GM20000 (cell line): Measurements from ENCODE around the gene GPX7.
A peak's percentile ranks its signal among the peaks of the same experiment; 100 is the strongest.

Experiments
- DNase-seq: peaks from one replicate; pipeline ENCODE4 v3.0.0; 2012; ENCODE audit warnings: low spot score
- TF ChIP-seq, protein P1 (sequence below): IDR thresholded peaks from 2 replicates; pipeline ENCODE4 v1.5.1; 2012; ENCODE audit warnings: mild to moderate bottlenecking, control low read depth; ENCODE audit errors: extremely low read depth, missing control alignments

GPX7 gene

DNA sequence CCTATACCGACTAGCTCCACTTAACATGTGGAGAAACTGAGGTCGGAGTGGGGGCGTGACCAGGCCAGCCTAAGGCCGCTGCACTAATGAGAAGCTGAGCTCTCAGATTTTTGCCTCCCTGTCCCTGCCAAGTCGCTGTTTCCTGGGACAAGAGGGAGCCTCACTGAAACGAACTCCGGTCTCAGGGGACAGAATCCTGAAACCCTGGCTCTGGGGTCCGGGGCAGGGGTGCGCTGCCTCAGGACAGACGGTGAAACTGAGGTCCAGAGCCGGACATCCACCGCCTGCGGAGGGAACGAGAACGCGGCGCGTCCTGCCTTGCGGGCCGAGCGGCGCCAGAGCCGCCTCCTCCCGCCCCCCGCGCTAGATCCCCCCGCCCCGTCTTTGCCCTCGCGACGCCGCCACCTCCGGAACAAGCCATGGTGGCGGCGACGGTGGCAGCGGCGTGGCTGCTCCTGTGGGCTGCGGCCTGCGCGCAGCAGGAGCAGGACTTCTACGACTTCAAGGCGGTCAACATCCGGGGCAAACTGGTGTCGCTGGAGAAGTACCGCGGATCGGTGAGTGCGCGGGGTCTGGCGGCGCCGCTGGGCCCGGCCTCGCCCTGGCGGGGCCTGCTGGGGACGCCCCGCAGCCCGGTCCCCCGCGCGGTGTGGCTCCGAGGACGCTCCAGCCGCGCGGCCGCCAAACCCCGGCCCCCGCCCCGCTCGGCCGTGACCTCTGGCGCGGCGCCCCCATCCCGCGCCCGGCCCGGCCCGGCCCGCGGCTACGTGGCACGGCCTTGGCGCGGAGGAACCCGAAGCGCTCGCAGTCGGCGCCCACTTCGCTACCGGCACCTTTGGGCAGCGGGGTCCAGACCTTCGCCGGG lies at the start of gene GPX7:
TSS of gene GPX7 (plus strand) at position 381 of the 865 bp plus-strand sequence. CDS start at position 420, 39 bp downstream.
- peak; percentile 81 for DNase-seq
- TF ChIP-seq, protein P1, sequence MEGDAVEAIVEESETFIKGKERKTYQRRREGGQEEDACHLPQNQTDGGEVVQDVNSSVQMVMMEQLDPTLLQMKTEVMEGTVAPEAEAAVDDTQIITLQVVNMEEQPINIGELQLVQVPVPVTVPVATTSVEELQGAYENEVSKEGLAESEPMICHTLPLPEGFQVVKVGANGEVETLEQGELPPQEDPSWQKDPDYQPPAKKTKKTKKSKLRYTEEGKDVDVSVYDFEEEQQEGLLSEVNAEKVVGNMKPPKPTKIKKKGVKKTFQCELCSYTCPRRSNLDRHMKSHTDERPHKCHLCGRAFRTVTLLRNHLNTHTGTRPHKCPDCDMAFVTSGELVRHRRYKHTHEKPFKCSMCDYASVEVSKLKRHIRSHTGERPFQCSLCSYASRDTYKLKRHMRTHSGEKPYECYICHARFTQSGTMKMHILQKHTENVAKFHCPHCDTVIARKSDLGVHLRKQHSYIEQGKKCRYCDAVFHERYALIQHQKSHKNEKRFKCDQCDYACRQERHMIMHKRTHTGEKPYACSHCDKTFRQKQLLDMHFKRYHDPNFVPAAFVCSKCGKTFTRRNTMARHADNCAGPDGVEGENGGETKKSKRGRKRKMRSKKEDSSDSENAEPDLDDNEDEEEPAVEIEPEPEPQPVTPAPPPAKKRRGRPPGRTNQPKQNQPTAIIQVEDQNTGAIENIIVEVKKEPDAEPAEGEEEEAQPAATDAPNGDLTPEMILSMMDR, result no peak

DNA sequence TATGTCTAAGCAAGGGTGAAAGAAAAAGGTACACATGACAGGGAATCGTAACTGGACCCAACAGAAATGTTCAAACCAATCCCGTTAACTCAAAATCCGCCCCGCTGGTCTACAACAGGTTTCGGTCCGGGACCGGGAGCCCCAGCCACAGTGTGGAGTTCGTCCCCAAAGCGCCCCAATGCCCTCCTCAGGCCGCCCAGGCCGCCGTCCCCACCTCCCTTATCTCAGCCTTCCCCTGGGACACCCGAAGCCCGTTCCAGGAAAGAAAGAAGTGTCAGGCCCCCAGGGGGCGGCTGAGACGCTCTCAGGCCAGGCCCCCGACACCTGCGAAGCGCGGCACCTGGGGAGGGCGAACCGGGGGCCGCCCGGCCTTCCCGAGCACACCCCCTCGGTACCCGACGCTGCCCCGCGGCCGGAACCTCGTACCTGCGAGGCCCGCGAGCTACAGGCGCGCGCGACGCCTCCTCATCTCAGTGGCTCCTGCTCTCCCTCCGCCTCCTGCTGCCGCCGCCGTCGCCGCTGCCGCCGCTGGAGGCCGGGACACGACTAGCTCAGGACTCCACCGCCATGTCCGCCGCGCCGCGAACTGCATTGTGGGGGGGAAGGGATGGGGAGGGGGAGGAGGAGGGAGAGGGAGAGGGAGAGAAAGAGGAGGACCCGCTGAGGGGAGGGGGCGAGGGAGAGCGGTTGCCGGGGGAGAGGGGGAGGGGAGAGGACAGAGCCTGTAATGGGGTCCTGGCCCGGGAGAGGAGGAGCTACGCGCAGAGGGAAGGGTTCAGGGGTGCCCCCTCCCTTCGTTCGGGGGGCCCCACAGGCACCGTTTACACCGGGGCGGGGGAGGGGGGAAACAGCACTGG lies 49.4 kb upstream of the GPX7 start, which contains the start of gene TUT4:
TSS of gene TUT4 (minus strand) at position 588 of the 857 bp plus-strand sequence. CDS start 26,812 bp downstream, outside the sequence.
- DNase-seq, result peak; percentile 77
- TF ChIP-seq, protein P1, result no peak

DNA sequence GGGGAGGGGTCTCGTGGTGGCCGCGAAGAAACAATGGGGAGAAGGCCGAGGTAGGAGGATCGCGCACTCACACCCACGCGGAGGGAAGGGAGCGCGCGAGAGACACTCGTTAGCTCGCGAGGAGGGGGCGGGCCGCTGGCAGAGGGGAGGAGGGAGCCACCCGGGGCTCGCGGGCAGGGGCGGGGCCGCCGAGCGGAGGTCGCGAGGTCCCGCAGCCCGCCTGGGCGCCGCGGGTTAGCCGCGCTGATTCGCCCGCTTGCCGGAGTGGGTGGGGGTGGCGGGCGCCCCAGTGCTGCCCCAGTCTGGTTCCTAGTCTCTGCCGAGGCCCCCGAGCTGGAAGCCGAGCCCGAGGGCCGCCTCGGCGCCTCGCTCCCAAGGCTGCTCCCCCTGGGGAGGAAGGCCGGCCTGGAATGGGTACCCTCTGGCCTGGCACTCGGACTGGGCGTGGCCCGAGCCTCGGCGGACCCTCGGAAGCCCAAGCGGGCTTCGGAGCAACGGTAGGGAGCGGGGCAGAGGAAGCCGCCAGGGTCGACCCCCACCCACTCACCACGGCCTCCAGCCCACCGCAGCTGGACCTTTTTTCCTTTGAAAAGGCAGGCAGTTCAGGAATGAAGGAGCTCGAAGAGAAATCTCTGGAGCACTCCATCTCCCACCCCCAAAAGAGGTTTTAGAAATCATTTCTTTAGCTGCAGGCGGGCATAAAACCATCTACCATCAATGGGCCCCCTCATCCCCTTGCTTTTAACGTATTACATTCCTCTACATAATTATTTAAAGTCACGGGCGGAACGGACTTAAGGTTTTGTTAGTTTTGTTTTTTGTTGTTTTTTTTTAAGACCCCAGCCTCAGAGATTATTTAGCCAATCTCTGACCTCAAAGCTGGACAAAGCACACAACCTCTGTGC lies 48.6 kb upstream of the GPX7 start:
- TF ChIP-seq, protein P1, result no peak

DNA sequence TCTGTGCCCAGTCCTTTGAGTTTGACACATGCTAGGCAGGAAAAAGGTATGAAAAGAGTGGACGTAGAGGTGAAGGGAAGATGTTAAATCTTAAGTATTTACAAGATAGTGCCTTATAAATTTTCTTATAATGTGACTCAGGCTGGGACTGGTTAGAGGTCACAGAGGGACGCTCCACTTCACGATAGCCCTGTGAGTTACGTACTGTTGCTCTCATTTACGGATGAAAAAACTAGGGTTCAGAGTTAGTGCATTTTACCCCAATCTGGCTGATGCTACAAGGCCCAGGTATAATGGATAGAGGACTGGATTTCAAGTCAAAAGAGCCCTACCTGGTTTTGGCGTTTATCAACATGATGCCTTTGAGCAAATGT lies 47.9 kb upstream of the GPX7 start:
- TF ChIP-seq, protein P1, result no peak
- no peak for DNase-seq

More for the DNA sequence above, 48.6 kb upstream of the GPX7 start:
- DNase-seq, result peak; percentile 93

DNA sequence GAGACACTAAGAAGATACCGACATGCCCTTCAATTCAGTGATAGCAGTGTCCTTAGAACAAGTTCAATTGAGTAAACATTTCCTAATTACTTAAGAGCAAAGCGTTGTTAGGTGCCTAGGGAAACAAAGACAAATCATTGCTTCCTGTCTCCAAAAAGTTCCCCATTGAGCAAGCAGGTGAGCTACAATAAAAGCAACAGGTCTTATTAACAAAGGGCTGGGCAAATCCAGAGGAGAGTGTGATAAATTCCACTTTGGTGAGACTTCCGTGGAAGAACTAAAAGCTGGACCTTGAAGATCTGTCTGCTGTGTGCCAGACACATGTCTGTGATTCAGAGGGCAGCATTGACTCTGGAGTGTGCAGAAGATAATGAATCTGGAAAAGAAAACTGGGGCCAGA lies 47.4 kb upstream of the GPX7 start:
- DNase-seq, result no peak
- TF ChIP-seq, protein P1, result no peak

DNA sequence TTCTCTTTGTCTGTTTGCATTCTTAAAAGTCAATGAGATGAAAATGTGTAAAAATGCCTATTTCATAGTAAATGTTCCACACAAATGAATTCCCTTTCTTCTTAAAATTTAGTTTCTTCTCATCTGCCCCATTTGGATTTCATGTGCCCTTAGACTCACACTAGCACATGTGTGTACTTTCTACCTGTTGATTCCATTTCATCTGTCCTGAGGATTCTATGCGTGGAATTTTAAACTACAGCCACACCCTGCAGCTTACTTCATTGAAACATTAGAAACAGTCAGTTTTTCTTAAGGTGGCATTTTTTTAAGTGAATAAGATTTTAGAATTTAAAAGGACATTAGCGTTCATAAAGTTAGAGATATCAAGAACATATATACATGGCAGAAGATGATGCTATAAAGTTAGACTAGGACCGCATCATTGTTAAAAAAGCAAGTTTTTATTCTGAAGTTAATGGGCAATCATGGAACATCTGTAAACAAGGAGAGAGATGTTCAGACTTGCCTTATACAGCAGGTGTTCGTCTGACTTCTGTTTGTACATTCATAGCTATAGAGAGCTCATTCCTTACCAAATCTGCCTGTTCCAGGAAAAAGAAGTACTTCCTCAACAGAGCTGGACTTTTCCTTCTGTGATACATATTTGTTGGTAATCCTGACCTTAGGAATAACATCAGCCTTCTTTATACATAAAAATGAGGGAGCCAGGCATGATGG lies 45.4 kb upstream of the GPX7 start:
- TF ChIP-seq, protein P1, result no peak
- no peak for DNase-seq
